Mesothelial cell of epicardium (in vitro differentiated cells): Measurements from ENCODE around the gene FADS2. TPM values are rescaled to one million over a fixed set of nuclear protein-coding genes. Genes with fewer than 3 reads are reported as not detected.

Experiments
- DNase-seq, 2 experiments: peaks; one replicate each; pipeline ENCODE4 v3.0.0; 2021; ENCODE audit warnings: low spot score in 2 of 2; ENCODE audit not compliant: unreplicated experiment in 2 of 2
- H3K27ac Mint-ChIP-seq: 2 replicates; pipeline ENCODE4 v1.8.0; 2021; ENCODE audit warnings: mixed read lengths
- H3K27me3 Mint-ChIP-seq: 2 replicates; pipeline ENCODE4 v1.8.0; 2021; ENCODE audit warnings: low read depth, mixed read lengths
- H3K36me3 Mint-ChIP-seq: 2 replicates; pipeline ENCODE4 v1.8.0; 2021; ENCODE audit warnings: mixed read lengths
- H3K4me1 Mint-ChIP-seq: 2 replicates; pipeline ENCODE4 v1.8.0; 2021; ENCODE audit warnings: mixed read lengths
- H3K4me3 Mint-ChIP-seq: 2 replicates; pipeline ENCODE4 v1.8.0; 2021; ENCODE audit warnings: mild to moderate bottlenecking, moderate library complexity, mixed read lengths
- H3K9me3 Mint-ChIP-seq: 2 replicates; pipeline ENCODE4 v1.8.0; 2021; ENCODE audit warnings: mixed read lengths
- total RNA-seq: library from RNA; stranded (reverse); gene quantifications from 3 replicates; pipeline ENCODE4 v1.2.1, GENCODE V29; 2021
- TF ChIP-seq, protein P1 (sequence below): fragments of 200-600 bp; sonication (generic); IDR thresholded peaks from one replicate; pipeline ENCODE4 v1.5.0; 2021; ENCODE audit warnings: antibody characterized with exemption; ENCODE audit not compliant: unreplicated experiment

Gene FADS2
- total RNA-seq, result 317 to 337 TPM (median 324 TPM) in 3 replicates

DNA sequence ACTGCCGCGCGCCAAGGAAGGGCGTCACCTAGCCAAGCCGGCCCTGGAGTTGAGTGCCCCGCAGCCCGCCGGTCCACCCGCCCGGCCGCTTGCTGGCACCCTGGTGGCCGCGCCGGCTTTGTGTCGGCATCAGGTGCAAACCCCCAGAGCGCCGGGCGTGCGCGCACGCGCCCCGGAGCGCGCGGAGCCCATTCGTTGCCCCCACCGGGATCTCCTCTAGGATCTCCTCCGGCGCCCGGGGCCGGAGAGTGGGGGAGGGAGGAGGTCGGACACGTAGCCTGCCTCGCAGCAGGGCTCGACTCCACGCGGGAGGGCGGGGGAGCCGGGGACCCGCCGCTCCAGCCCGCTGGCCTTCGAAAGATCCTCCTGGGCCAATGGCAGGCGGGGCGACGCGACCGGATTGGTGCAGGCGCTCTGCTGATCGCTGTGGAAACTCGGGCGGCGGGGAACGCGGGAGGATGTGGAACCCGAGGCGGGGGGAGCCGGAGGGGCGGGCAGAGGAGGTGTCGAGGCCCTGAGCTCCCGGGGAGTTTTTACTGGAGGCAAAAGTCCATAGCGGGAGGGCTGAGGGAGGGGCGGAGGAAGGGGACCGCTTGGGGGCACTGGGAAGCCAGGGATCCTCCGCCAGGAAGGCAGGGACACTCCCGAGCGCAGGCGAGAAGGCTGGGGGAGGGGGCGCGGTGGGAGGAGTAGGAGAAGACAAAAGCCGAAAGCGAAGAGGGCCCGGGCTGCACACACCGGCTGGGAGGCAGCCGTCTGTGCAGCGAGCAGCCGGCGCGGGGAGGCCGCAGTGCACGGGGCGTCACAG is at the start of gene FADS2:
Gene FADS2, plus strand, starts transcription at position 730 of the 808 bp plus-strand sequence. CDS start 91 bp downstream, outside the sequence.
- H3K27me3 Mint-ChIP-seq, result no peaks in the 10 kb centered on the region

DNA sequence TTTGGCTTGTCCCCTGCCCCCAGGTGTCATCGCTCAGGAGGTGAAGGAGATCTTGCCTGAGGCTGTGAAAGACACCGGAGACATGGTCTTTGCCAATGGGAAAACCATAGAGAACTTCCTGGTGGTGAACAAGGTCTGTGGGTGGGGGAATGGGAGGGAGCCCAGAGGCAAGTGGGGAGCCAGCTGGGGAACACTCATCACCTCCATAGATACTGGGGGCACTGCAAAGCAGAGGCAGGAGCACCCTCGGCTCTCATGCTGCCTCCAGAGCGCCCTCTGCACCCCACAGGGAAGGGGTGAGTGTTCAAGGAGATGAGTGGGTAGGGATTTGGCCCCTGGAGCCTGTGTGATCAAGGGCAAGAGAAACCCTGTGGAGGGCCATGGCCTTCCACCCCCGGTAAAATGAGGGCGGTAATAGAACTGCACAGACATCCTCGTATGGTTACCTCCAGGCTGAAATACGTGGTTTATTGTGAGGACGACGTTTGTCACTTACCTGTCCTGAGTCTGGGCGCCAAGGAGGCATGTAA is 49.7 kb upstream of the FADS2 start:
- Mint-ChIP-seq H3K4me3 (no peak overlapping the region), H3K4me1 (peaks cover 30% of the 10 kb centered on the region), H3K27ac (peak overlapping the region; percentile 86), H3K36me3 (peaks cover 30% of the 10 kb centered on the region), H3K27me3 (no peaks in the 10 kb centered on the region), H3K9me3 (no peaks in the 10 kb centered on the region)
- TF ChIP-seq, protein P1, sequence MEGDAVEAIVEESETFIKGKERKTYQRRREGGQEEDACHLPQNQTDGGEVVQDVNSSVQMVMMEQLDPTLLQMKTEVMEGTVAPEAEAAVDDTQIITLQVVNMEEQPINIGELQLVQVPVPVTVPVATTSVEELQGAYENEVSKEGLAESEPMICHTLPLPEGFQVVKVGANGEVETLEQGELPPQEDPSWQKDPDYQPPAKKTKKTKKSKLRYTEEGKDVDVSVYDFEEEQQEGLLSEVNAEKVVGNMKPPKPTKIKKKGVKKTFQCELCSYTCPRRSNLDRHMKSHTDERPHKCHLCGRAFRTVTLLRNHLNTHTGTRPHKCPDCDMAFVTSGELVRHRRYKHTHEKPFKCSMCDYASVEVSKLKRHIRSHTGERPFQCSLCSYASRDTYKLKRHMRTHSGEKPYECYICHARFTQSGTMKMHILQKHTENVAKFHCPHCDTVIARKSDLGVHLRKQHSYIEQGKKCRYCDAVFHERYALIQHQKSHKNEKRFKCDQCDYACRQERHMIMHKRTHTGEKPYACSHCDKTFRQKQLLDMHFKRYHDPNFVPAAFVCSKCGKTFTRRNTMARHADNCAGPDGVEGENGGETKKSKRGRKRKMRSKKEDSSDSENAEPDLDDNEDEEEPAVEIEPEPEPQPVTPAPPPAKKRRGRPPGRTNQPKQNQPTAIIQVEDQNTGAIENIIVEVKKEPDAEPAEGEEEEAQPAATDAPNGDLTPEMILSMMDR, result no peak
- DNase-seq, result no peak

More for the DNA sequence above, at the start of gene FADS2:
- TF ChIP-seq, protein P1, result no peak
- peak within 1 kb of the TSS; percentile 98 for H3K27ac Mint-ChIP-seq
- peaks cover 44% of the 10 kb centered on the region for H3K4me1 Mint-ChIP-seq
- no peaks in the 10 kb centered on the region for H3K9me3 Mint-ChIP-seq
- peaks cover 2% of the 10 kb centered on the region for H3K36me3 Mint-ChIP-seq
- peak; percentile 85 to 91 for DNase-seq
- H3K4me3 Mint-ChIP-seq, result peak within 1 kb of the TSS; percentile 89

DNA sequence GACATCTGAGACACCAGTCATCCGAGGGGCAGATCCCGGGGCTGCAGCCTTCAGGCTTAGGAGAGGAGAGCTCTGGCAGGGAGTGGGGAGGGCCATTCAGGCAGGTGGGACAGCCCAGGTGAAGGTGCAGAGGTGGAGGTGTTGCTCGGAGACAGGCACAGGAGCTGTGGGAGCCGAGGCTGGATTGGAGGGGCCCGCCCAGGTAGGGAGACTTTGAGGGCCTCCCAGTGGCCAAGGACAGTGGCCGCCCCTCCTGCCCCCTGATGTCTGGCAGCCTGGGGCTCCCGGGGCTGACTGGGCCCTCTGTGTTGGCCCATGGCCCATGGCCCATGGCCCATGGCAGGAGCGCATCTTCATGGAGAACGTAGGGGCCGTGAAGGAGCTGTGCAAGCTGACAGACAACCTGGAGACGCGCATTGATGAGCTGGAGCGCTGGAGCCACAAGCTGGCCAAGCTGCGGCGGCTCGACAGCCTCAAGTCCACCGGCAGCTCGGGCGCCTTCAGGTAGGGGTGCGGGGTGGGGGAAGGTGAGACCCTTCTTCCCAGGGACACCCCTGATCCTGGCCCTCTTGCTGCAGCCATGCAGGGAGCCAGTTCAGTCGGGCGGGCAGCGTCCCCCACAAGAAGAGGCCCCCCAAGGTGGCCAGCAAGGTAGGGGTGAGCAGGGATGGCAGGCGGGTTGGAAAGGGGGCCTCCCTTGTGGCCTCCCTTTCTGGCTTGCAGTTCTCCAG is 49.0 kb upstream of the FADS2 start:
- Mint-ChIP-seq H3K4me1 (peaks cover 24% of the 10 kb centered on the region), H3K9me3 (no peaks in the 10 kb centered on the region), H3K36me3 (peaks cover 29% of the 10 kb centered on the region), H3K27ac (peak overlapping the region; percentile 86), H3K27me3 (no peaks in the 10 kb centered on the region), H3K4me3 (no peak overlapping the region)
- no peak for DNase-seq
- TF ChIP-seq, protein P1, result no peak

DNA sequence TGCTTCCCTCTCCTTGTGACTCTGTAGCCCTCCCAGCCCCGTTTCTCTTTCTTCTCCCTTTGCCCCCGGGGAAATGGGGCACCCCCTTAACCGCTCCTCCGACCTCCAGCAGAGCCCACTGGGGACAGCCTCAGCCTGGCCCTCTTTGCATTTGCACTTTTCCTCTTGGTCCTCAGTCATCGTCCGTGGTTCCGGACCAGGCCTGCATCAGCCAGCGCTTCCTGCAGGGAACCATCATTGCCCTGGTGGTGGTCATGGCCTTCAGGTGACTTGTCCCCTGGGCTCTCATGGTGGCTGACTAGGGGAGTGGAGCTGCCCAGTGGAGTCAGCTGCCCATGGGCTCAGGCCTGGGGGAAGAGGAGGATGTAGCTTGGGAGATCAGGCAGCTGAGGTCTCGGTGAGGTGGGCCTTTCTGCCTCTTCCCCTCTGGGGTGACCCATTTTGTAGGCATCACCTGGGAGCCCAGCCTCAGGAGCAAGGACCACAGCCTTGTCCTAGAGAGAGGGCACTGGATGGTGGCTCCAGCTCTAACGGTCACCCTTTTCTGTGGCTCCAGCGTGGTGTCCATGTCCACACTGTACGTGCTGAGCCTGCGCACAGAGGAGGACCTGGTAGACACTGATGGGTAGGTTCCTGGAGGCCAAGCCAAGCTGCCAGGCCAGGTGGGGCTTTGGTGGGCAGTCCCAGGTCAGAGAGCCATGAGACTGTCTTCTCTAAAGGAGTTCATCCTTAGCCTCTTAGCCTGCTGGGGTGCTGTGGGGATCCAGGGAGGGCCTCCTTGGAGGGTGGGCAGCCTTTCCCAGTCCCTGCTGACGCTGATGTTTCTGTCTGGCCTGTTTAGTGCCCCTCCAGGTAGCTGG is 48.2 kb upstream of the FADS2 start:
- peaks cover 16% of the 10 kb centered on the region for H3K4me1 Mint-ChIP-seq
- peaks cover 36% of the 10 kb centered on the region for H3K36me3 Mint-ChIP-seq
- H3K4me3 Mint-ChIP-seq, result no peak overlapping the region

More for the DNA sequence above, 48.2 kb upstream of the FADS2 start:
- no peak for DNase-seq
- no peaks in the 10 kb centered on the region for H3K27me3 Mint-ChIP-seq
- TF ChIP-seq, protein P1, result no peak
- no peaks in the 10 kb centered on the region for H3K9me3 Mint-ChIP-seq
- H3K27ac Mint-ChIP-seq, result peak overlapping the region; percentile 77
